NCI-H2107 (cell line): ENCODE measurements around the gene RIN2.
"Not testable (repeated sequence)": the region's sequence is repeated elsewhere in the genome, so short reads cannot be mapped to it uniquely, and the experiment has no call there.

Experiments
- DNase-seq: peaks from one replicate; lab custom pipeline; 2025; lab: John Stamatoyannopoulos, UW

Gene RIN2

GRCh38 chr20:19789009-19789408 is 31.0 kb downstream of the RIN2 start:
- DNase-seq, result no peak

DNA sequence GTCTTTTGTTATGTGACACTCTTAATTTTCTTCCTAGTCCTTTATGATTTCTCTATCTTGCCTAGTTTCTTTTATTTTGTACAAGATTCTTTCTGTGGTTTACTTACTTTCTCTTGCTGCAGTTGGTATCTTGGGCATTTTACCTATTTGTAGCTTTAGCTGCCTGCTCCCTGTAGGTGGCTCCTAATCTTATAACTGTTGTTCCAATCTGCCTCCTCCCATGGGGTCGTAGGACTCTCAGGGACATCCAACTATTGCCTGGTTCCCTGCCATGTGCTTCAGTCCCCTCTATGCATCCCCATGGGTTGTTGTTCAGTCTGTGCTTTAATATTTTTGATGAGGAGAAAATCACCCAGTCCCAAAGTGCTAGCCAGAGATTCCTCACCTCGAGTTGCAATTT is 31.4 kb downstream of the RIN2 start:
- no peak for DNase-seq

- DNase-seq, result no peak
Observed at GRCh38 chr20:19791887-19792286, 33.8 kb downstream of the RIN2 start.

DNA sequence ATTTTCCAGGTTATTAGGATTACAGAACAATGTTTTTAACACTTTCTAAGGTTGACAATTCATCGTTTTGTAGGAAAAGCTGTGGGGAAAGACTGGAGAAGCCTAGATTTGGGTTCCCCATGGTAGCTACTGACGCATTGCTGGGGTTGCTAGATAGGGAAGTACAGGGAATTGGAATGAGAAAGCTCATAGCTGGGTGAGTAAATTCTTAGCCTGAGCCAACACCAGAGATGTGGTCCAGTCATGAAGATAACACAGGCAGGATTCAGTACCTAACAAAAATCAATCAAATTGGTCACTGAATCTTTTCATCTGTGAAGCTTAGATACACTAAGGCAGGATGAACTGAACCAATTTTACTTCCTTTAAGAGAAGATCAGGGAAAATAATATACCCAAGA is 35.7 kb downstream of the RIN2 start:
- no peak for DNase-seq

- DNase-seq, result no peak
Observed at GRCh38 chr20:19794941-19795340, 36.9 kb downstream of the RIN2 start.

GRCh38 chr20:19799325-19799724 is 41.3 kb downstream of the RIN2 start:
- DNase-seq, result no peak

DNA sequence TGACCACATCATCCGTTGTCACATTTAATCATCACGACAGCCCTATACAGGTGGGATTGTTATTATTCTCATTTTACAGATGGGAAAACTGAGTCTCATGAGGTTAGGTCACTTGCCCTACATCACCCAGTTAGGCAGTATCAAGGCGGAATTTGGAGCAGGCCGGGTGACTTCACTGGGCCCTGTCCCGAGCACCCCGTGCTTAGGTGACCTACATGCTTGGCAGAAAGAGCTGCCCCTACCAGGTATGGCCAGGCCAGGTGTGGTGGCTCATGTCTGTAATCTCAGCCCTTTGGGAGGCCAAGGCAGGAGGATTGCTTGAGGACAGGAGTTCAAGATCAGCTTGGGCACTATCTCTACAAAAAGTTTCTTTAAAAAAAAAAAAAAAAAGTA is 44.0 kb downstream of the RIN2 start:
- no peak for DNase-seq

- no peak for DNase-seq
Observed at GRCh38 chr20:19802492-19803158, 44.6 kb downstream of the RIN2 start.

DNA sequence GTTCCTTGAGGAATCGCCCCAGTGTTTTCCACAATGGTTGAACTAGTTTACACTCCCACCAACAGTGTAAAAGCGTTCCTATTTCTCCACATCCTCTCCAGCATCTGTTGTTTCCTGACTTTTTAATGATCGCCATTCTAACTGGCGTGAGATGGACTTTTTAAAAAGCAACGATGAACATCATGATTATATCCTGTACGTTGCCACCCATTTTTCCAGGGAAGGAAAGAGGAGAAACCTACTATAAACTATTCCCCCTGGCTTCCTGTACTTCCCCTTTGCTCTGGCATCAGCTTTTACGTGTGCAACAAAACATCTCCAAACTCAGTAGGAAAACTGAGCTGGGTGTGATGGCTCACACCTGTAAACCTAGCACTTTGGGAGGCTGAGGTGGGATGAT is 48.2 kb downstream of the RIN2 start:
- DNase-seq, result not testable (repeated sequence)

DNA sequence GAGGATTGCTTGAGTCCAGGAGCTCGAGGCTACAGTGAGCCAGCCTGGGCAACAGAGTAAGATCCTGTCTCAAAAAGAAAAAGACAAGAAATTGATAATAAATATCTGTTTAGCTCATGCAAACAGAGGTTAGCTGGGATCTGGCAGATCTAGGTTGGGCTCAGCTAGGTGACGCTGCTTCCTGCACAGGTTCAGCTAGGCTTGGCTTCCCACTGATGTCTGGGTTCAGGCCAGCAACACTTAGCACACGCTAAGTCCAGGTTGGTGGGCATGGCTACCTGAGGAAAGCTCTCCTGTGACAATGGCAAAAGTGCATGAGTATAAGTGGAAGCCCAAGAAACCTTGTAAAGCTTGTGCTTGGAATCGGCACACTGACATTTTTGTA is 48.7 kb downstream of the RIN2 start:
- no peak for DNase-seq

GRCh38 chr20:19807191-19807945 is 49.3 kb downstream of the RIN2 start:
- no peak for DNase-seq
